GM19455 (cell line): ENCODE results near the gene SLC22A23.
A peak's percentile ranks its signal among the peaks of the same experiment; 100 is the strongest.

ENCODE experiments used
- ATAC-seq: cut with Tn5 transposase; IDR thresholded peaks from one replicate; pipeline ENCODE4 v1.9.1; 2021; ENCODE audit not compliant: unreplicated experiment

SLC22A23 gene

GRCh38 chr6:3276174-3277167 lies 180.4 kb downstream of the SLC22A23 start:
- ATAC-seq: no peak

GRCh38 chr6:3273707-3274521 lies 182.9 kb downstream of the SLC22A23 start:
- ATAC-seq: no peak

GRCh38 chr6:3272911-3273547 lies 183.8 kb downstream of the SLC22A23 start:
- ATAC-seq: no peak

- no peak for ATAC-seq
Observed at GRCh38 chr6:3271756-3272155, 185.1 kb downstream of the SLC22A23 start.

- ATAC-seq: no peak
Observed at GRCh38 chr6:3270258-3270657, 186.6 kb downstream of the SLC22A23 start.

- ATAC-seq: no peak
Observed at GRCh38 chr6:3269281-3269975, 187.4 kb downstream of the SLC22A23 start.

- no peak for ATAC-seq
Observed at GRCh38 chr6:3268680-3269079, 188.2 kb downstream of the SLC22A23 start.

GRCh38 chr6:3267162-3267561 lies 189.7 kb downstream of the SLC22A23 start:
- ATAC-seq: no peak

- no peak for ATAC-seq
Observed at GRCh38 chr6:3266170-3266569, 190.7 kb downstream of the SLC22A23 start.

- ATAC-seq: no peak
Observed at GRCh38 chr6:3265671-3266070, 191.2 kb downstream of the SLC22A23 start.

GRCh38 chr6:3264356-3264755 lies 192.5 kb downstream of the SLC22A23 start:
- no peak for ATAC-seq

GRCh38 chr6:3263096-3263495 lies 193.8 kb downstream of the SLC22A23 start:
- ATAC-seq: no peak

- ATAC-seq: no peak
Observed at GRCh38 chr6:3261921-3262320, 194.9 kb downstream of the SLC22A23 start.

- no peak for ATAC-seq
Observed at GRCh38 chr6:3261518-3261820, 195.4 kb downstream of the SLC22A23 start.

GRCh38 chr6:3260772-3261517 lies 195.9 kb downstream of the SLC22A23 start:
- ATAC-seq: no peak

- no peak for ATAC-seq
Observed at GRCh38 chr6:3260296-3260695, 196.6 kb downstream of the SLC22A23 start.

- peak; percentile 31 for ATAC-seq
Observed at GRCh38 chr6:3259491-3259958, 197.3 kb downstream of the SLC22A23 start.

- ATAC-seq: peak; percentile 79
Observed at GRCh38 chr6:3258720-3259490, 197.9 kb downstream of the SLC22A23 start, which contains the start of gene PSMG4. Gene PSMG4 (plus strand): TSS chr6:3258947. CDS start chr6:3259023, 76 bp downstream.

GRCh38 chr6:3258201-3258600 lies 198.6 kb downstream of the SLC22A23 start:
- ATAC-seq: no peak
